GM18870 (cell line): ENCODE results near the gene PLK3.

Source experiments
- ATAC-seq: cut with Tn5 transposase; IDR thresholded peaks from one replicate; pipeline ENCODE4 v1.9.1; 2021; ENCODE audit warnings: moderate library complexity; ENCODE audit not compliant: unreplicated experiment

PLK3 gene

GRCh38 chr1:44853201-44853600 lies 53.0 kb downstream of the PLK3 start:
- ATAC-seq = no peak

- ATAC-seq = no peak
Observed at GRCh38 chr1:44854970-44855369, 54.8 kb downstream of the PLK3 start.
